Testis (tissue), 3 donors: ENCODE results near the gene BEND5. TPM values are rescaled to one million over a fixed set of nuclear protein-coding genes. Genes with fewer than 3 reads are reported as not detected.

Source experiments
- DNase-seq: peaks from one replicate; pipeline ENCODE4 v3.0.0-alpha.2; 2019
- H3K27ac ChIP-seq, 2 donors: fragments of 200-600 bp; sonication (generic); one replicate each; pipeline ENCODE4 v1.5.1; 2019
- H3K27me3 ChIP-seq: fragments of 200-600 bp; sonication (generic); one replicate; pipeline ENCODE4 v1.5.1; 2019
- H3K36me3 ChIP-seq: fragments of 200-600 bp; sonication (generic); one replicate; pipeline ENCODE4 v1.5.1; 2017; ENCODE audit warnings: low read depth; ENCODE audit errors: missing control alignments
- H3K4me1 ChIP-seq: fragments of 200-600 bp; sonication (generic); one replicate; pipeline ENCODE4 v1.5.1; 2019
- H3K4me3 ChIP-seq, 2 donors: fragments of 200-600 bp; sonication (generic); one replicate each; pipeline ENCODE4 v1.5.1; 2017 to 2019
- H3K9me3 ChIP-seq: fragments of 200-600 bp; sonication (generic); one replicate; pipeline ENCODE4 v1.5.1; 2017
- CTCF ChIP-seq, 3 experiments: fragments of 450-650 bp in 2 of 3; fragments of 200-600 bp in 1 of 3; sonication (generic) in 1 of 3; IDR thresholded peaks; one replicate each; pipeline ENCODE4 v1.5.1; 2016 to 2019; ENCODE audit warnings: antibody characterized with exemption in 3 of 3, mild to moderate bottlenecking in 2 of 3, moderate library complexity in 1 of 3
- POLR2A ChIP-seq: fragments of 450-650 bp; IDR thresholded peaks from one replicate; pipeline ENCODE4 v1.6.1; 2017; ENCODE audit warnings: antibody characterized with exemption, mild to moderate bottlenecking, moderate library complexity
- WGBS, 2 donors: methylation state at CpG; one replicate each; pipeline ENCODE4 v1.1.5; 2018; 5-methylcytosine and 5-hydroxymethylcytosine counted together
- intact Hi-C: fragments of 100-400 bp; cut with DNase I; formaldehyde crosslinking; loops from one replicate; pipeline ENCODE4 v1.15.1; 2023; ENCODE audit warnings: low total_unique reads
- polyA plus RNA-seq: library from polyadenylated mRNA; stranded (reverse); fragments of 350-450 nt; fragmentation: Illumina TruSeq; extraction: RNeasy Lipid Tissue Mini Kit (QIAGEN cat#74804); gene quantifications from one replicate; pipeline ENCODE4 v1.2.3, GENCODE V29; 2014; ENCODE audit warnings: low read depth, low replicate concordance; ENCODE audit not compliant: insufficient read depth
- total RNA-seq, 2 donors: library from RNA; depleted of rRNA; stranded (reverse); fragments of >200 nt; gene quantifications; one replicate each; pipeline ENCODE4 v1.2.3, GENCODE V29; 2016

BEND5 gene
- total and polyA plus RNA-seq, 3 donors from 2014 or later: 5.8 to 7.1 (median 6.4) TPM

DNA sequence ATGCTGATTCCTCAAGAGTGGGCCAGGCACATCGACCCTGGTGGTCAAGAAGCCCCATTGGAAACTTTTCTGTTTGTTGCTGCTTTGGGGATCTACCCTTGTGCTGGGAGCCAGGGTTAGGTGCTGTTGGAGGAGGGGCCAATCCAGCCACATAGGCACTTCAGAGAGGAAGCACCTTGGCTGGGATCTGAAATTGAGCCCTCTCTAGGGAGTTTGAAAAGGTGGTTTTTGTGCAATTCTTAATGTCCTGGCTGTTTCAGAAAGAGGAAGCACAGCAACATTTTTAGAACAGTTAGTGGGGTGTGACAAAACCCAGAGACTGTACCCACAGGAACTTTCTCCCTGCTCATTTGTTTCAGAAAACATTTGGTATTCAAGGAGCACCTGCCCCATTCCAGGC, 17.2 kb upstream of the BEND5 start:
- no peaks in the 10 kb centered on the region for H3K4me1 ChIP-seq
- TF ChIP-seq POLR2A: no peak
- no peak for TF ChIP-seq CTCF (IDR thresholded peaks at IDR 0.05)

GRCh38 chr1:48792961-48793360, 16.3 kb upstream of the BEND5 start:
- WGBS, 2 donors: 68 to 82% methylated on average over 1 of the region's 1 CpG
- H3K9me3 ChIP-seq: no peaks in the 10 kb centered on the region
- no peak overlapping the region for H3K4me3 ChIP-seq
- DNase-seq: no peak
- H3K27me3 ChIP-seq: no peaks in the 10 kb centered on the region
- no peak overlapping the region for H3K27ac ChIP-seq
- intact Hi-C loops: no loop called here
- TF ChIP-seq CTCF (IDR thresholded peaks at IDR 0.05) (no peak), POLR2A (no peak)
- no peaks in the 10 kb centered on the region for H3K4me1 ChIP-seq
- no peaks in the 10 kb centered on the region for H3K36me3 ChIP-seq

More for the DNA sequence above, 17.2 kb upstream of the BEND5 start:
- Histone ChIP-seq H3K4me3 (no peak overlapping the region), H3K27ac (no peak overlapping the region), H3K36me3 (no peaks in the 10 kb centered on the region), H3K27me3 (no peaks in the 10 kb centered on the region), H3K9me3 (no peaks in the 10 kb centered on the region)
- WGBS, 2 donors: 67 to 100% methylated on average over 1 of the region's 1 CpG
- DNase-seq: no peak
- intact Hi-C loops: no loop called here

DNA sequence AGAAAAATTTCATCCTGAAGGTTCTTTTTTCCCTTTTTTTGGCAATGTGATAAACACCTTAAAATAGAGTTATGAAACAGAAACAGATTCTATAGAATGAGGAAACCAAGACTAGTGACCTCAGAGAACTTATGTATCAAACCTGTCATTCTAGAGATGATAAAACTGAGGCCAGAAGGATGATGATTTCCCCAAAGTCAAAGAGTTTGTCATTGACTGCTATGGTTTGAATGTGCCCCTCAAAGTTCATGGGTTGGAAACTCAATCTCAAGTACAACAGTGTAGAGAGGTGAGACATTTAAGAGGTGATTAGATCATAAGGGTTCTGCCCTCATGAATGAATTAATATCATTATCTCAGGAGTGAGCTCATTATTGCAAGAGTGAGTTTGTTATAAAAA, 13.7 kb upstream of the BEND5 start:
- no peak overlapping the region for H3K27ac ChIP-seq
- no peak for TF ChIP-seq POLR2A
- TF ChIP-seq CTCF (IDR thresholded peaks at IDR 0.05): no peak
- H3K36me3 ChIP-seq: no peaks in the 10 kb centered on the region
- intact Hi-C loops: no loop called here
- no peaks in the 10 kb centered on the region for H3K9me3 ChIP-seq
- H3K4me1 ChIP-seq: no peaks in the 10 kb centered on the region
- no peak overlapping the region for H3K4me3 ChIP-seq
- no peak for DNase-seq
- no peaks in the 10 kb centered on the region for H3K27me3 ChIP-seq

- H3K27me3 ChIP-seq: no peaks in the 10 kb centered on the region
- no peaks in the 10 kb centered on the region for H3K4me1 ChIP-seq
- WGBS, 2 donors: 82 to 83% methylated on average over 4 of the region's 4 CpGs
- no peaks in the 10 kb centered on the region for H3K9me3 ChIP-seq
- no peak for DNase-seq
- no peaks in the 10 kb centered on the region for H3K36me3 ChIP-seq
- H3K4me3 ChIP-seq: no peak overlapping the region
- H3K27ac ChIP-seq: no peak overlapping the region
- intact Hi-C loops: no loop called here
- TF ChIP-seq POLR2A (no peak), CTCF (IDR thresholded peaks at IDR 0.05) (no peak)
These were observed 13.2 kb upstream of the BEND5 start for GRCh38 chr1:48789903-48790302.

DNA sequence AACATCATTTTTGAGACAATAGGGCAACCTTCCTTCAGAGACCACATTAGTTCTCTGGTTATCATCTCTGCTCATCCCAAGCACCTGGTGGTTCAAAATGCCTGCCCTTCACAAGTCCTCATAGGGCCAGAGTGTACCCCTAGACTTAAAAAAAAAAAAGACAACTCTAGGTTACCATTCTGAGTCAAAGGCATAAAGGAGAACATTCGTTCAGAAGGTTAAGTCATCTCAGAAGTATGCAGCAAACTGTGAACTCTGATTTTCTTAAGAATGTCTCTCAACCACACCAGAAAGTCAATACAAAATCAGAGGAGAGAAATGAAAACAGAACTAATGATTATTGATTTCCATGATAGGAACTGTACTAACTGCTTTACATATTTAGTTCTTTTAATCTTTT, 9.2 kb upstream of the BEND5 start:
- Histone ChIP-seq H3K4me3 (no peak overlapping the region), H3K4me1 (no peaks in the 10 kb centered on the region), H3K9me3 (no peaks in the 10 kb centered on the region), H3K36me3 (no peaks in the 10 kb centered on the region), H3K27ac (no peak overlapping the region), H3K27me3 (no peaks in the 10 kb centered on the region)
- intact Hi-C loops: no loop called here
- DNase-seq: no peak
- TF ChIP-seq CTCF (IDR thresholded peaks at IDR 0.05) (no peak), POLR2A (no peak)
- 83 to 92% methylated on average over 1 of the region's 1 CpG for WGBS, 2 donors
